Spleen (tissue), 7 donors: Measurements from ENCODE around the gene KRTAP6-3.

ENCODE experiments used
- CTCF ChIP-seq, 11 experiments: fragments of 200-600 bp in 7 of 11; fragments of 450-650 bp in 4 of 11; sonication (generic) in 4 of 11; IDR thresholded peaks in 8 of 11; conservative IDR thresholded peaks in 3 of 11; 1 replicate in 7 of 11; 2 replicates in 4 of 11; pipeline versions ENCODE4 v1.4.0 to v1.8.0; 2016 to 2021; ENCODE audit warnings: antibody characterized with exemption in 11 of 11, inconsistent platforms in 4 of 11, mild to moderate bottlenecking in 1 of 11
- POLR2A ChIP-seq, 3 donors: fragments of 450-650 bp; IDR thresholded peaks; one replicate each; pipeline ENCODE4 v1.5.1; 2017; ENCODE audit warnings: antibody characterized with exemption in 3 of 3, mild to moderate bottlenecking in 1 of 3
- POLR2AphosphoS5 ChIP-seq, 3 donors: sonication (generic); formaldehyde crosslinking; IDR thresholded peaks; one replicate each; pipeline ENCODE4 v1.5.1; 2017; ENCODE audit warnings: antibody characterized with exemption in 3 of 3
- donor health status: DM: no; HTN: no; CAD: no; lungs with moderate emphysema.
- donor health status: DM: no; HTN: no; CAD: no.
- donor health status: DM: no; HTN: no; CAD: no.

- TF ChIP-seq POLR2AphosphoS5 (IDR thresholded peaks at IDR 0.05) (no peak), CTCF (IDR thresholded peaks at IDR 0.05 in 8 of 11, conservative IDR thresholded peaks at IDR 0.05 in 3 of 11) (no peak), POLR2A (IDR thresholded peaks at IDR 0.05) (no peak)
These were observed 8.5 kb downstream of the KRTAP6-3 start, which contains the start of gene KRTAP22-1 for GRCh38 chr21:30600787-30601186.
